ENCODE results near the gene C1QTNF5. TPM values are rescaled to one million over a fixed set of nuclear protein-coding genes. Genes with fewer than 3 reads are reported as not detected.

Gene C1QTNF5
- total RNA-seq, 1 experiment from 2014 or later: not detected

DNA sequence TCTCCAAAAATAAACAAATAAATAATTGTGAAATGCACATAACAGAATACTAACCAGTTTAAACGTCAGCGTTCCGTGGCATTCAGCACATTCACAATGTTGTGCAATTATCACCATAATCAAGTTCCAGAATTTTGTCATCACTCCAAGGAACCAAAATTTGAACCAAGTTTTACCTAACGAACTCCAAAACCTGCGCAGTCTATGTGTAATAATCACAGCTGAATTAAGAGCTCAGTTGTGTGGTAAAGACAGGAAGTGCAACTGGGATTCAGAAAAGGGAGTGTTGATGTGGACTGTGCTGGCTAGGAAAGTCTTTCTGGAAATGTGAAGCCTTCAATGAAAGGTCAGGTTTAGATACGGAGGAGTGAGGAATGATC, 18.3 kb downstream of the C1QTNF5 start:
- Histone ChIP-seq H3K4me2 (ENCODE audit: low read length) (no peak overlapping the region), H3K79me2 (ENCODE audit: insufficient read depth, low read length) (no peaks in the 10 kb centered on the region), H3K4me1 (ENCODE audit: control insufficient read depth in 1 of 2, insufficient read depth in 2 of 2, low read length in 2 of 2) (peaks cover 4 to 22% of the 10 kb centered on the region in 2 experiments), H3K27ac (ENCODE audit: low read depth, low read length) (no peak overlapping the region), H3K4me3 (replicated peaks in 1 of 2; ENCODE audit: low read depth in 1 of 2, low read length in 2 of 2) (no peak overlapping the region), H3K27me3 (ENCODE audit: insufficient read depth, low read length) (no peaks in the 10 kb centered on the region), H3K9me3 (ENCODE audit: control insufficient read depth in 1 of 2, insufficient read depth in 1 of 2, low read depth in 1 of 2, low read length in 2 of 2) (no peaks in the 10 kb centered on the region), H3K9me2 (ENCODE audit: insufficient read depth) (no peaks in the 10 kb centered on the region), H3K36me3 (ENCODE audit: control insufficient read depth in 1 of 2, insufficient read depth in 2 of 2, low read length in 2 of 2) (no peaks in the 10 kb centered on the region), H3K9ac (ENCODE audit: low read length) (no peak overlapping the region), H2AFZ (ENCODE audit: low read depth, low read length, poor library complexity, severe bottlenecking) (peak overlapping the region; percentile 45), H4K20me1 (ENCODE audit: insufficient read depth) (no peaks in the 10 kb centered on the region)
- DNase-seq (ENCODE audit: low read depth, low spot score): no peak
- ChIA-PET CTCF (interaction anchor here (1.2 to 3.4 kb wide), 3 partner anchors 12 to 33 kb away, joined by 4 to 44 read pairs (median 13); partner anchors contain the start of gene RNF26), POLR2A (no interaction called here), RAD21 (ENCODE audit: low non-redundant PET in 1 of 2, low total read pairs in 2 of 2, uncharacterized antibody in 2 of 2, unreplicated experiment in 2 of 2) (interaction anchor here (0.6 to 1.2 kb wide), 2 partner anchors 16 to 306 kb away, joined by 4 to 6 read pairs; no protein-coding TSS in a partner anchor)
- intact Hi-C loops (cut with micrococcal nuclease): loop anchor here (5.0 kb wide), 1 partner anchor 220 kb away; the partner anchor contains the start of gene DPAGT1
- ATAC-seq: no peak
- no TSS peak for BruUV-seq (replicated peaks)
- TF ChIP-seq CTCF (IDR thresholded peaks at IDR 0.05 in 2 of 3, conservative IDR thresholded peaks at IDR 0.05 in 1 of 3; ENCODE audit: borderline replicate concordance in 1 of 3, insufficient read depth in 1 of 3, low read depth in 2 of 3, low read length in 2 of 3) (0 out of 6 replicates have a peak, but pooled peaks of 2 of the 3 experiments have one; percentile 5 to 16), TCF7L2 (IDR thresholded peaks at IDR 0.05; ENCODE audit: borderline replicate concordance, extremely low read depth, insufficient read depth, insufficient read length) (no peak), EGR1 (IDR thresholded peaks at IDR 0.05; ENCODE audit: low read depth) (no peak), POLR2AphosphoS5 (IDR thresholded peaks at IDR 0.05; ENCODE audit: low read depth, low read length) (no peak), CBX3 (IDR thresholded peaks at IDR 0.05; ENCODE audit: low read depth) (no peak), RAD21 (IDR thresholded peaks at IDR 0.05; ENCODE audit: low read depth) (no peak), MAX (IDR thresholded peaks at IDR 0.05) (no peak)
